HepG2 (cell line): ENCODE data around the gene RUBCNL. TPM values are rescaled to one million over a fixed set of nuclear protein-coding genes. Genes with fewer than 3 reads are reported as not detected.

Source experiments
- ATAC-seq: fragments of 200-7000 bp; cut with Tn5 transposase; 3 replicates; pipeline ENCODE4 v1.9.1; 2020; ENCODE audit warnings: mild to moderate bottlenecking, moderate library complexity
- BruUV-seq: library from RNA; stranded (reverse); fragments of 400-500 nt; replicated peaks from 2 replicates; lab custom pipeline; 2021; lab: Mats Ljungman, UMichigan
- CTCF ChIA-PET: fragments of 300-600 bp; formaldehyde crosslinking; extraction: SDS; loops from one replicate; lab custom pipeline; 2021; ENCODE audit warnings: low total read pairs, inconsistent platforms, low intra/inter-chr PET ratio; lab: Yijun Ruan, JAX
- POLR2A ChIA-PET: fragments of 350-600 bp; sonication (Branson Sonifier 250); formaldehyde crosslinking; loops from one replicate; lab custom pipeline; 2020; ENCODE audit warnings: antibody characterized with exemption, inconsistent platforms; lab: Yijun Ruan, JAX
- DNase-seq: peaks from one replicate; pipeline ENCODE4 v3.0.0-alpha.2; 2015; ENCODE audit warnings: low spot score
- FAIRE-seq: peaks from 3 replicates; lab custom pipeline; 2011; peaks lifted over from hg19 to GRCh38; lab: Jason Lieb, UNC
- H2AFZ ChIP-seq: one replicate; pipeline ENCODE4 v1.6.1; 2011; ENCODE audit warnings: low read length, inconsistent platforms
- H3K27ac ChIP-seq: fragments of 300-600 bp; 3 replicates; pipeline ENCODE4 v1.8.0; 2011; ENCODE audit warnings: mixed run types, mild to moderate bottlenecking, mixed read lengths, low read length, inconsistent platforms; ENCODE audit not compliant: insufficient read depth; ENCODE audit errors: extremely low read length
- H3K27me3 ChIP-seq, 2 experiments: fragments of 200-600 bp in 1 of 2; 2 replicates in 1 of 2; 3 replicates in 1 of 2; pipeline versions ENCODE4 v1.6.0 to v1.8.0; 2011; ENCODE audit warnings: low read length in 2 of 2, mild to moderate bottlenecking in 2 of 2, moderate library complexity in 2 of 2, inconsistent platforms in 1 of 2; ENCODE audit not compliant: insufficient read depth in 2 of 2, control insufficient read depth in 1 of 2
- H3K36me3 ChIP-seq, 2 experiments: fragments of 200-600 bp in 1 of 2; replicated peaks in 1 of 2; 2 replicates in 1 of 2; 3 replicates in 1 of 2; pipeline versions ENCODE4 v1.5.1 to v1.8.0; 2011; ENCODE audit warnings: low read length in 2 of 2, inconsistent platforms in 1 of 2; ENCODE audit not compliant: insufficient read depth in 2 of 2, control insufficient read depth in 1 of 2
- H3K4me1 ChIP-seq: 2 replicates; pipeline ENCODE4 v1.5.1; 2012; ENCODE audit warnings: low read length, inconsistent platforms; ENCODE audit not compliant: insufficient read depth
- H3K4me2 ChIP-seq: 2 replicates; pipeline ENCODE4 v1.6.0; 2011; ENCODE audit warnings: low read depth, low read length, inconsistent platforms
- H3K4me3 ChIP-seq, 3 experiments: fragments of 200-600 bp in 1 of 3; sonication (generic), shearing (Covaris generic) in 1 of 3; replicated peaks in 1 of 3; 2 replicates each; pipeline ENCODE4 v1.5.1; 2011 to 2016; ENCODE audit warnings: low read length in 3 of 3, inconsistent platforms in 2 of 3, low read depth in 2 of 3, mild to moderate bottlenecking in 2 of 3, control low read depth in 1 of 3, mixed read lengths in 1 of 3; ENCODE audit not compliant: insufficient read depth in 1 of 3
- H3K79me2 ChIP-seq: one replicate; pipeline ENCODE4 v1.6.1; 2011; ENCODE audit warnings: low read length, inconsistent platforms; ENCODE audit not compliant: insufficient read depth
- H3K9ac ChIP-seq: 2 replicates; pipeline ENCODE4 v1.6.0; 2011; ENCODE audit warnings: mild to moderate bottlenecking, low read depth, low read length, inconsistent platforms; ENCODE audit not compliant: insufficient read depth
- H3K9me3 ChIP-seq: 2 replicates; pipeline ENCODE4 v1.5.1; 2012; ENCODE audit warnings: mild to moderate bottlenecking, low read length
- H4K20me1 ChIP-seq: 2 replicates; pipeline ENCODE4 v1.6.0; 2011; ENCODE audit warnings: inconsistent platforms, mild to moderate bottlenecking, low read length, moderate library complexity; ENCODE audit not compliant: insufficient read depth
- AKNA ChIP-seq: sonication (generic); formaldehyde crosslinking; IDR thresholded peaks from 2 replicates; pipeline ENCODE4 v1.4.0; 2020; ENCODE audit warnings: missing genetic modification reagents, borderline replicate concordance
- ATF7-NPFF ChIP-seq: sonication (generic); formaldehyde crosslinking; IDR thresholded peaks from 2 replicates; pipeline ENCODE4 v1.8.1; 2023; ENCODE audit warnings: mild to moderate bottlenecking, low read depth, missing genetic modification reagents, moderate library complexity
- GABPA ChIP-seq, 2 experiments: IDR thresholded peaks; 2 replicates each; pipeline ENCODE4 v1.6.1; 2011 to 2016; ENCODE audit warnings: low read depth in 2 of 2, low read length in 1 of 2, missing biosample characterization in 1 of 2, missing genetic modification characterization in 1 of 2
- MIER3 ChIP-seq: IDR thresholded peaks from 2 replicates; pipeline ENCODE4 v1.6.1; 2016; ENCODE audit warnings: missing compliant biosample characterization, borderline replicate concordance
- MZF1 ChIP-seq: sonication (generic); formaldehyde crosslinking; IDR thresholded peaks from 2 replicates; pipeline ENCODE4 v1.8.1; 2023; ENCODE audit warnings: mild to moderate bottlenecking, missing genetic modification reagents, borderline replicate concordance
- NR2F2 ChIP-seq: IDR thresholded peaks from 2 replicates; pipeline ENCODE4 v1.6.1; 2012; ENCODE audit warnings: low read depth, inconsistent platforms, borderline replicate concordance
- SALL2 ChIP-seq: sonication (generic); formaldehyde crosslinking; IDR thresholded peaks from 2 replicates; pipeline ENCODE4 v1.8.1; 2023; ENCODE audit warnings: mild to moderate bottlenecking, missing genetic modification reagents, inconsistent platforms
- SMYD3 ChIP-seq: sonication (generic); formaldehyde crosslinking; IDR thresholded peaks from 2 replicates; pipeline ENCODE4 v1.8.1; 2023; ENCODE audit warnings: mild to moderate bottlenecking, missing genetic modification reagents
- TEAD2 ChIP-seq: sonication (generic); formaldehyde crosslinking; IDR thresholded peaks from 2 replicates; pipeline ENCODE4 v1.9.0; 2021; ENCODE audit warnings: missing genetic modification reagents
- ZMAT3 ChIP-seq: sonication (generic); formaldehyde crosslinking; conservative IDR thresholded peaks from 2 replicates; pipeline ENCODE4 v1.7.0; 2021; ENCODE audit warnings: missing genetic modification reagents
- ZNF136 ChIP-seq: sonication (generic); formaldehyde crosslinking; IDR thresholded peaks from 2 replicates; pipeline ENCODE4 v1.8.1; 2022; ENCODE audit warnings: low read depth, mild to moderate bottlenecking, moderate library complexity, missing genetic modification reagents
- ZNF235 ChIP-seq: sonication (generic); formaldehyde crosslinking; IDR thresholded peaks from 2 replicates; pipeline ENCODE4 v1.8.1; 2023; ENCODE audit warnings: mild to moderate bottlenecking, missing genetic modification reagents, borderline replicate concordance
- ZNF343 ChIP-seq: sonication (generic); formaldehyde crosslinking; IDR thresholded peaks from 2 replicates; pipeline ENCODE4 v1.4.0; 2020; ENCODE audit warnings: mild to moderate bottlenecking, missing genetic modification reagents
- ZNF564 ChIP-seq: sonication (generic); formaldehyde crosslinking; IDR thresholded peaks from 2 replicates; pipeline ENCODE4 v1.8.1; 2023; ENCODE audit warnings: mild to moderate bottlenecking, missing genetic modification reagents
- ZNF788 ChIP-seq: sonication (generic); formaldehyde crosslinking; IDR thresholded peaks from 2 replicates; pipeline ENCODE4 v1.5.0; 2020; ENCODE audit warnings: mild to moderate bottlenecking, missing genetic modification reagents, borderline replicate concordance
- ZNF816 ChIP-seq: sonication (generic); formaldehyde crosslinking; IDR thresholded peaks from 2 replicates; pipeline ENCODE4 v1.8.0; 2022; ENCODE audit warnings: missing genetic modification reagents, mild to moderate bottlenecking, borderline replicate concordance
- WGBS: methylation state at CpG from one replicate; pipeline ENCODE4 v1.1.6; 2017; ENCODE audit warnings: low lambda C conversion rate; 5-methylcytosine and 5-hydroxymethylcytosine counted together
- in situ Hi-C: cut with HindIII; loops from 2 replicates; pipeline ENCODE4 v1.10.0; 2017; ENCODE audit warnings: low pct_unique_long_range_greater_than_20kb; ENCODE audit not compliant: extremely low pct_ligation_motif_present
- intact Hi-C: fragments of 100-400 bp; cut with micrococcal nuclease; formaldehyde crosslinking; loops from one replicate; pipeline ENCODE4 v1.10.0; 2022; ENCODE audit not compliant: unreplicated experiment
- polyA plus RNA-seq, 8 experiments: library from polyadenylated mRNA; depleted of rRNA in 3 of 8; stranded (reverse) in 7 of 8; unstranded in 1 of 8; fragments of >200 nt; fragmentation: Illumina TruSeq in 4 of 8; extraction: Trizol in 4 of 8; gene quantifications; 2 replicates each; pipeline versions ENCODE4 v1.2.1 to v1.2.3, GENCODE V29; 2011 to 2016; ENCODE audit warnings: low read depth in 4 of 8, missing spikeins in 1 of 8, mixed read lengths in 1 of 8; ENCODE audit not compliant: insufficient read depth in 1 of 8
- total RNA-seq, 5 experiments: library from RNA; depleted of rRNA; stranded (reverse); fragments of >200 nt; fragmentation: Illumina TruSeq; extraction: Trizol; gene quantifications; 2 replicates each; pipeline ENCODE4 v1.2.3, GENCODE V29; 2016; ENCODE audit warnings: low read depth in 1 of 5
- TF ChIP-seq, protein P1 (sequence below): sonication (generic); formaldehyde crosslinking; conservative IDR thresholded peaks from 2 replicates; pipeline ENCODE4 v1.4.0; 2020; ENCODE audit warnings: missing genetic modification reagents
- TF ChIP-seq, protein P2 (sequence below): sonication (generic); formaldehyde crosslinking; IDR thresholded peaks from 2 replicates; pipeline ENCODE4 v1.5.0; 2020; ENCODE audit warnings: missing genetic modification reagents

Gene RUBCNL
- total and polyA plus RNA-seq, 2 of the 13 experiments (the other 11 are each of a cell fraction or from before 2014, with no cell fraction given), result not detected

- Histone ChIP-seq H4K20me1 (no peaks in the 10 kb centered on the region), H2AFZ (no peak overlapping the region), H3K4me1 (no peaks in the 10 kb centered on the region), H3K9ac (no peak overlapping the region), H3K9me3 (no peaks in the 10 kb centered on the region), H3K4me2 (no peak overlapping the region), H3K79me2 (no peaks in the 10 kb centered on the region), H3K36me3 (no peaks in the 10 kb centered on the region), H3K27ac (no peak overlapping the region), H3K27me3 (peaks cover 0 to 11% of the 10 kb centered on the region in 2 experiments; a peak in 2 of 5 replicates), H3K4me3 (no peak overlapping the region)
- intact Hi-C loops, result no loop called here
- FAIRE-seq (no peak), DNase-seq (no peak), ATAC-seq (no peak)
- BruUV-seq, result no TSS peak
- ChIA-PET CTCF (no interaction called here), POLR2A (no interaction called here)
- no peak for TF ChIP-seq ZNF788
- TF ChIP-seq AKNA, result no peak
- TF ChIP-seq NR2F2, result no peak
- no peak for TF ChIP-seq MZF1 (CRISPR knock-in tag)
- no peak for TF ChIP-seq GABPA (IDR thresholded peaks at IDR 0.05; ENCODE audit: low read depth, low read length)
- no peak for TF ChIP-seq GABPA (CRISPR knock-in tag; IDR thresholded peaks at IDR 0.05; ENCODE audit: low read depth)
- TF ChIP-seq TEAD2 (CRISPR knock-in tag), result no peak
- TF ChIP-seq ZMAT3 (CRISPR knock-in tag), result no peak
- TF ChIP-seq SALL2 (CRISPR knock-in tag), result no peak
- no peak for TF ChIP-seq ZNF136 (CRISPR knock-in tag)
- TF ChIP-seq, protein P1, sequence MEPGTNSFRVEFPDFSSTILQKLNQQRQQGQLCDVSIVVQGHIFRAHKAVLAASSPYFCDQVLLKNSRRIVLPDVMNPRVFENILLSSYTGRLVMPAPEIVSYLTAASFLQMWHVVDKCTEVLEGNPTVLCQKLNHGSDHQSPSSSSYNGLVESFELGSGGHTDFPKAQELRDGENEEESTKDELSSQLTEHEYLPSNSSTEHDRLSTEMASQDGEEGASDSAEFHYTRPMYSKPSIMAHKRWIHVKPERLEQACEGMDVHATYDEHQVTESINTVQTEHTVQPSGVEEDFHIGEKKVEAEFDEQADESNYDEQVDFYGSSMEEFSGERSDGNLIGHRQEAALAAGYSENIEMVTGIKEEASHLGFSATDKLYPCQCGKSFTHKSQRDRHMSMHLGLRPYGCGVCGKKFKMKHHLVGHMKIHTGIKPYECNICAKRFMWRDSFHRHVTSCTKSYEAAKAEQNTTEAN (CRISPR knock-in tag), result no peak
- TF ChIP-seq, protein P2, sequence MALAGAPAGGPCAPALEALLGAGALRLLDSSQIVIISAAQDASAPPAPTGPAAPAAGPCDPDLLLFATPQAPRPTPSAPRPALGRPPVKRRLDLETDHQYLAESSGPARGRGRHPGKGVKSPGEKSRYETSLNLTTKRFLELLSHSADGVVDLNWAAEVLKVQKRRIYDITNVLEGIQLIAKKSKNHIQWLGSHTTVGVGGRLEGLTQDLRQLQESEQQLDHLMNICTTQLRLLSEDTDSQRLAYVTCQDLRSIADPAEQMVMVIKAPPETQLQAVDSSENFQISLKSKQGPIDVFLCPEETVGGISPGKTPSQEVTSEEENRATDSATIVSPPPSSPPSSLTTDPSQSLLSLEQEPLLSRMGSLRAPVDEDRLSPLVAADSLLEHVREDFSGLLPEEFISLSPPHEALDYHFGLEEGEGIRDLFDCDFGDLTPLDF (CRISPR knock-in tag), result no peak
- TF ChIP-seq ZNF343, result no peak
- TF ChIP-seq MIER3 (CRISPR knock-in tag), result no peak
- TF ChIP-seq ZNF235, result no peak
- no peak for TF ChIP-seq ZNF816 (CRISPR knock-in tag)
- no peak for TF ChIP-seq ZNF564 (CRISPR knock-in tag)
- no peak for TF ChIP-seq SMYD3
- TF ChIP-seq ATF7-NPFF (CRISPR knock-in tag), result no peak
- in situ Hi-C loops, result no loop called here
- WGBS, result 4% methylated on average over 4 of the region's 4 CpGs
Measured at GRCh38 chr13:46380242-46380641, 6.8 kb downstream of the RUBCNL start.
